ENCODE results near the gene PORCN. TPM values are rescaled to one million over a fixed set of nuclear protein-coding genes. Genes with fewer than 3 reads are reported as not detected.

PORCN gene
- total and polyA plus RNA-seq, 2 of the 13 experiments (the other 11 are each of a cell fraction or from before 2014, with no cell fraction given), result 3.9 to 5.8 TPM

GRCh38 chrX:48475774-48476577 is 32.8 kb upstream of the PORCN start, which contains the start of gene FTSJ1 (continued):
- no peak for TF ChIP-seq ZNF407 (CRISPR knock-in tag; IDR thresholded peaks at IDR 0.05; ENCODE audit: not compliant biosample characterization)
- TF ChIP-seq HOXA5 (CRISPR knock-in tag; IDR thresholded peaks at IDR 0.05), result 0 out of 2 replicates have a peak, but pooled peaks have one; percentile 79
- TF ChIP-seq ZNF441 (CRISPR knock-in tag; IDR thresholded peaks at IDR 0.05; ENCODE audit: borderline replicate concordance), result no peak
- TF ChIP-seq ZNF430 (CRISPR knock-in tag; IDR thresholded peaks at IDR 0.05), result no peak
- TF ChIP-seq ASH2L (IDR thresholded peaks at IDR 0.05; ENCODE audit: insufficient read length, low read depth, low read length), result peak; percentile 73
- no peak for TF ChIP-seq MZF1 (CRISPR knock-in tag; IDR thresholded peaks at IDR 0.05; ENCODE audit: borderline replicate concordance)
- no peak for TF ChIP-seq TCF7L2 (IDR thresholded peaks at IDR 0.05; ENCODE audit: low read depth, low read length)
- TF ChIP-seq LCORL (IDR thresholded peaks at IDR 0.05), result no peak
- no peak for TF ChIP-seq LCORL (CRISPR knock-in tag; IDR thresholded peaks at IDR 0.05)
- TF ChIP-seq ZNF878 (CRISPR knock-in tag; IDR thresholded peaks at IDR 0.05), result no peak
- TF ChIP-seq ARNT (IDR thresholded peaks at IDR 0.05), result no peak
- TF ChIP-seq ZFP37 (CRISPR knock-in tag; IDR thresholded peaks at IDR 0.05; ENCODE audit: borderline replicate concordance), result no peak
- no peak for TF ChIP-seq HMGA1 (CRISPR knock-in tag; conservative IDR thresholded peaks at IDR 0.05)
- TF ChIP-seq MNT (IDR thresholded peaks at IDR 0.05), result 0 out of 2 replicates have a peak, but pooled peaks have one; percentile 17
- no peak for TF ChIP-seq USF2 (IDR thresholded peaks at IDR 0.05; ENCODE audit: low read depth, low read length)
- no peak; the same call in 1 of the 2 replicates for TF ChIP-seq USF2 (CRISPR knock-in tag; IDR thresholded peaks at IDR 0.05; ENCODE audit: borderline replicate concordance)
- no peak for TF ChIP-seq ZNF180 (CRISPR knock-in tag; IDR thresholded peaks at IDR 0.05; ENCODE audit: borderline replicate concordance, low read depth)
- no peak for TF ChIP-seq POGZ (CRISPR knock-in tag; IDR thresholded peaks at IDR 0.05)

Measured in HepG2 (cell line).